Suprapubic skin (tissue), 4 donors: ENCODE results near the gene GJA3.

Experiments used
- CTCF ChIP-seq, 2 donors: fragments of 200-600 bp in 1 of 2; fragments of 450-650 bp in 1 of 2; sonication (generic) in 1 of 2; IDR thresholded peaks; one replicate each; pipeline ENCODE4 v1.5.1; 2016 to 2019; ENCODE audit warnings: antibody characterized with exemption in 2 of 2, mild to moderate bottlenecking in 1 of 2, moderate library complexity in 1 of 2
- EP300 ChIP-seq: sonication (generic); formaldehyde crosslinking; IDR thresholded peaks from one replicate; pipeline ENCODE4 v1.6.1; 2017; ENCODE audit warnings: antibody characterized with exemption
- POLR2AphosphoS5 ChIP-seq, 3 donors: sonication (generic); formaldehyde crosslinking; IDR thresholded peaks; one replicate each; pipeline ENCODE4 v1.6.1; 2017; ENCODE audit warnings: antibody characterized with exemption in 3 of 3

DNA sequence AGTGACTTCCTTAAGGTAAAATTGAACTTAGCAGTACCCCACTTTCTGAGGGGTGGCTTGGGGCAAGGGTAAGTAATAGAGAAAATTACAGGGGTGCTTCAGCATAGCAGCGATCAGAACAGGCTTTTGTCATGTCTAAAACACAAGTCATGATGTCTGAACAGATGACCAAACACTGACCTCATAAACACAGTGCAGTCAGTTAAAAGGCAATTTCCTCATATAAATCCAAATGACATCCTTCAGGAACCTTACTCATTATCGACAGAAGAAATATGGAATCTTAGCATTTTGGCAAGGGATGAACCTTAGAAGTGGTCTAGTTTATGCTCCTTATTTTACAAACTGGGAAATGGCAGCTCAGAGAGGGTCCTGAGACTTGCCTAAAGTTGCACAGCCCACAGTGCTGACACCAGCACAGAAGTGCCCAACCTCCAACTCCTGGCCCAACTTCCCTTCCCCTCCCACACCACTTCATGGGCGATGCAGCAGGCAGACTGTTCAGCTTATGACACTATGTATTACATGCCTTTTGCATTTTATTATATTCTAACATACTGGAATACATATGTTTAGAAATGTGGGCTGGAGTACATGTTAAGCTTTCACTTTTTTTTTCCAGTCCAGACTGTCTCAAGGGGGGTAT lies 3.6 kb downstream of the GJA3 start:
- TF ChIP-seq POLR2AphosphoS5 (IDR thresholded peaks at IDR 0.05), result no peak
- no peak for TF ChIP-seq CTCF (IDR thresholded peaks at IDR 0.05)
- no peak for TF ChIP-seq EP300
